Measurements from ENCODE around the gene KCNK1. TPM values are rescaled to one million over a fixed set of nuclear protein-coding genes. Genes with fewer than 3 reads are reported as not detected.

Gene KCNK1
- total RNA-seq, 1 donor from 2014 or later, result 5.6 TPM

- no peaks in the 10 kb centered on the region for H3K36me3 Mint-ChIP-seq (ENCODE audit: low read depth, unreplicated experiment)
These were observed 93.4 kb downstream of the KCNK1 start for GRCh38 chr1:233707153-233707879.

GRCh38 chr1:233707880-233708815 lies 94.2 kb downstream of the KCNK1 start:
- H3K4me1 Mint-ChIP-seq (ENCODE audit: unreplicated experiment), result peaks cover 4% of the 10 kb centered on the region
- no peaks in the 10 kb centered on the region for H3K9me3 Mint-ChIP-seq (ENCODE audit: unreplicated experiment)
- H3K27ac Mint-ChIP-seq (ENCODE audit: unreplicated experiment), result no peak overlapping the region
- no peaks in the 10 kb centered on the region for H3K36me3 Mint-ChIP-seq (ENCODE audit: low read depth, unreplicated experiment)
- no peak overlapping the region for H3K4me3 Mint-ChIP-seq (ENCODE audit: unreplicated experiment)
- no peak for TF ChIP-seq CTCF (IDR thresholded peaks at IDR 0.05; ENCODE audit: unreplicated experiment)
- no peak for DNase-seq (ENCODE audit: low spot score)
- H3K27me3 Mint-ChIP-seq (ENCODE audit: unreplicated experiment), result no peaks in the 10 kb centered on the region

More at GRCh38 chr1:233707153-233707879, 93.4 kb downstream of the KCNK1 start:
- TF ChIP-seq CTCF (IDR thresholded peaks at IDR 0.05; ENCODE audit: unreplicated experiment), result no peak
- DNase-seq (ENCODE audit: low spot score), result no peak
- Mint-ChIP-seq H3K27me3 (ENCODE audit: unreplicated experiment) (no peaks in the 10 kb centered on the region), H3K4me1 (ENCODE audit: unreplicated experiment) (peaks cover 4% of the 10 kb centered on the region), H3K4me3 (ENCODE audit: unreplicated experiment) (no peak overlapping the region), H3K9me3 (ENCODE audit: unreplicated experiment) (no peaks in the 10 kb centered on the region), H3K27ac (ENCODE audit: unreplicated experiment) (no peak overlapping the region)

DNA sequence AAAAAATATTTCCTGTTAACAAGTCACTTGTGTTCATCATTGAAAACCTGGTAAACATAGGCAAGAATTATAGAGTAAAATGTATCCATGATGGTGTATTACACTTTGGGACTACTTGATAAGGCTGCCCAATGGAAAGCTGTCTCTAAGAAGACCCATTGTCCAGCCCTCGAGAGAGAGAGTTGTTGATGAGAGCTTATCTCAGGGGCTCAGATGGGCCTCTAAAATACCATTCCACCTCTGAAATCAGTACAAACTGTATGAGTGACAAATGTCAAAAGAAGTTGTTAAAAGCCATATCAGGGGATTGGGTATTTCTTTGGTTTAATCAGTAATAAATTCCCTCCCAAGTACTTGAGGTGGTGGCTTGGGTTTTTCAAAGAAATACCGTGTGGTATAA lies 96.1 kb downstream of the KCNK1 start:
- H3K36me3 Mint-ChIP-seq (ENCODE audit: low read depth, unreplicated experiment), result no peaks in the 10 kb centered on the region
- TF ChIP-seq CTCF (IDR thresholded peaks at IDR 0.05; ENCODE audit: unreplicated experiment), result no peak
- H3K27me3 Mint-ChIP-seq (ENCODE audit: unreplicated experiment), result no peaks in the 10 kb centered on the region
- no peak overlapping the region for H3K27ac Mint-ChIP-seq (ENCODE audit: unreplicated experiment)
- no peaks in the 10 kb centered on the region for H3K9me3 Mint-ChIP-seq (ENCODE audit: unreplicated experiment)
- H3K4me1 Mint-ChIP-seq (ENCODE audit: unreplicated experiment), result no peaks in the 10 kb centered on the region
- no peak overlapping the region for H3K4me3 Mint-ChIP-seq (ENCODE audit: unreplicated experiment)
- no peak for DNase-seq (ENCODE audit: low spot score)

DNA sequence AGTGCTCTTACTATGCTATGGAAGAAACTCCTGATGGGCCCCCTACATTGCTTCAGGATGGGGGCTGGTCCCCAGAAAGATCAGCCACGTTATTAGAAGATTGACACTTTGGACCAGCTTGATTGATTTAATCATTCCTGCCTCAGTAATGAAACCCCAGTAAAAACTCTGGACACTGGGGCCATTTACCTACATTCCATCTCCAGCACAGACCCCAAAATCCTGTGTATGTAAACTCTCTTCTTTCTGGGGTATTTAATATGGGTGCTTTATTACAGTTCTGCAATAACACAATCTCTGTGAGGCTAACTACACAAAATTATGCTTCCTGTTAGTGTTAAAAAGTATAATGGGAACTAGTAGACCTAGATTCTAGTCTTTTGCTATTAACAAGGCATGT lies 96.6 kb downstream of the KCNK1 start:
- Mint-ChIP-seq H3K36me3 (ENCODE audit: low read depth, unreplicated experiment) (no peaks in the 10 kb centered on the region), H3K27ac (ENCODE audit: unreplicated experiment) (no peak overlapping the region), H3K4me1 (ENCODE audit: unreplicated experiment) (no peaks in the 10 kb centered on the region), H3K27me3 (ENCODE audit: unreplicated experiment) (no peaks in the 10 kb centered on the region), H3K9me3 (ENCODE audit: unreplicated experiment) (no peaks in the 10 kb centered on the region), H3K4me3 (ENCODE audit: unreplicated experiment) (no peak overlapping the region)
- TF ChIP-seq CTCF (IDR thresholded peaks at IDR 0.05; ENCODE audit: unreplicated experiment), result no peak
- DNase-seq (ENCODE audit: low spot score), result no peak
